HEK293T (cell line): Measurements from ENCODE around the gene PI16.

Source experiments
- BHLHE40 ChIP-seq: fragments of 450-650 bp; IDR thresholded peaks from 2 replicates; pipeline ENCODE4 v1.6.1; 2016; ENCODE audit warnings: mild to moderate bottlenecking, moderate library complexity, borderline replicate concordance
- CTBP1 ChIP-seq: fragments of 450-650 bp; IDR thresholded peaks from 2 replicates; pipeline ENCODE4 v1.6.1; 2016; ENCODE audit warnings: borderline replicate concordance
- ELF4 ChIP-seq: fragments of 450-650 bp; IDR thresholded peaks from 2 replicates; pipeline ENCODE4 v1.6.1; 2017; ENCODE audit warnings: antibody characterized with exemption
- FOXA1 ChIP-seq: fragments of 450-650 bp; IDR thresholded peaks from 2 replicates; pipeline ENCODE4 v1.6.1; 2016; ENCODE audit warnings: mild to moderate bottlenecking
- FOXK2 ChIP-seq: fragments of 450-650 bp; IDR thresholded peaks from 2 replicates; pipeline ENCODE4 v1.6.1; 2016; ENCODE audit warnings: mild to moderate bottlenecking
- FOXM1 ChIP-seq: fragments of 450-650 bp; IDR thresholded peaks from 2 replicates; pipeline ENCODE4 v1.6.1; 2017; ENCODE audit warnings: mild to moderate bottlenecking, borderline replicate concordance
- HDGF ChIP-seq: fragments of 450-650 bp; IDR thresholded peaks from 2 replicates; pipeline ENCODE4 v1.6.1; 2017; ENCODE audit warnings: antibody characterized with exemption, borderline replicate concordance
- SP1 ChIP-seq: fragments of 450-650 bp; IDR thresholded peaks from 2 replicates; pipeline ENCODE4 v1.6.1; 2017
- SUZ12 ChIP-seq: fragments of 450-650 bp; IDR thresholded peaks from 2 replicates; pipeline ENCODE4 v1.6.1; 2016; ENCODE audit warnings: mild to moderate bottlenecking
- TARDBP ChIP-seq: fragments of 450-650 bp; IDR thresholded peaks from 2 replicates; pipeline ENCODE4 v1.6.1; 2016
- TF ChIP-seq, protein P1 (sequence below): fragments of 450-650 bp; IDR thresholded peaks from 2 replicates; pipeline ENCODE4 v1.6.1; 2016

DNA sequence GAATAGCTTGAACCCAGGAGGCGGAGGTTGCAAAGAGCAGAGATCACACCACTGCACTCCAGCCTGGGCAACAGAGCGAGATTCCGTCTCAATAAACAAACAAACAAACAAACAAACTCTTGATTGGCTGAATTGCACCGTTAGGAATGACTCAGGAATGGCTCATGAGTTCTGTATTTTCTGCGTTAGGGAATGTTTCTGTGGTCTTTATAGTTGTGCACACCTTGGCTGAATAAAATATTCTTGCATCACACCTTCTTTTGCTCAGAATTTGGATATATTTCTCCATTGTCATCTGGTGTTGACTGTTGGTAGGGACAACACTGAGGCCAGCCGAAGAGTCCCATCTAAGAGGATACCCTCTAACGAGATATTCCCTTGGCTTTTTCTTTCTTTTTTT lies 19.6 kb upstream of the PI16 start:
- TF ChIP-seq BHLHE40 (no peak), CTBP1 (no peak), FOXK2 (no peak), HDGF (no peak), SP1 (no peak), SUZ12 (no peak), FOXA1 (no peak), ELF4 (no peak), TARDBP (no peak), FOXM1 (no peak)
- TF ChIP-seq, protein P1, sequence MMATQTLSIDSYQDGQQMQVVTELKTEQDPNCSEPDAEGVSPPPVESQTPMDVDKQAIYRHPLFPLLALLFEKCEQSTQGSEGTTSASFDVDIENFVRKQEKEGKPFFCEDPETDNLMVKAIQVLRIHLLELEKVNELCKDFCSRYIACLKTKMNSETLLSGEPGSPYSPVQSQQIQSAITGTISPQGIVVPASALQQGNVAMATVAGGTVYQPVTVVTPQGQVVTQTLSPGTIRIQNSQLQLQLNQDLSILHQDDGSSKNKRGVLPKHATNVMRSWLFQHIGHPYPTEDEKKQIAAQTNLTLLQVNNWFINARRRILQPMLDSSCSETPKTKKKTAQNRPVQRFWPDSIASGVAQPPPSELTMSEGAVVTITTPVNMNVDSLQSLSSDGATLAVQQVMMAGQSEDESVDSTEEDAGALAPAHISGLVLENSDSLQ: no peak
